GM12878 (cell line): Measurements from ENCODE around the gene LMO3. TPM values are rescaled to one million over a fixed set of nuclear protein-coding genes. Genes with fewer than 3 reads are reported as not detected.
A peak's percentile ranks its signal among the peaks of the same experiment; 100 is the strongest.

Experiments
- ATAC-seq: fragments of 200-7000 bp; cut with Tn5 transposase; 3 replicates; pipeline ENCODE4 v1.9.1; 2020; ENCODE audit warnings: mild to moderate bottlenecking, moderate library complexity
- BruUV-seq: library from RNA; stranded (reverse); fragments of 400-500 nt; replicated peaks from 2 replicates; lab custom pipeline; 2021; lab: Mats Ljungman, UMichigan
- CTCF ChIA-PET: fragments of 300-600 bp; sonication (Branson Sonifier 250); formaldehyde crosslinking; extraction: SDS; loops from one replicate; lab custom pipeline; 2021; ENCODE audit warnings: inconsistent platforms; lab: Yijun Ruan, JAX
- POLR2A ChIA-PET: fragments of 350-600 bp; formaldehyde crosslinking; extraction: SDS; loops from one replicate; lab custom pipeline; 2021; ENCODE audit warnings: inconsistent platforms; lab: Charles Lee
- RAD21 ChIA-PET: fragments of 300-600 bp; sonication (Branson Sonifier 250); formaldehyde crosslinking; loops from one replicate; lab custom pipeline; 2023; ENCODE audit warnings: antibody characterized with exemption; ENCODE audit not compliant: unreplicated experiment; lab: Charles Lee
- SMC1A ChIA-PET: fragments of 300-600 bp; sonication (Branson Sonifier 250); formaldehyde crosslinking; loops from one replicate; lab custom pipeline; 2023; ENCODE audit not compliant: unreplicated experiment, uncharacterized antibody; lab: Charles Lee
- DNase-seq: peaks from one replicate; pipeline ENCODE4 v3.0.0-alpha.2; 2011; ENCODE audit warnings: low read depth, low spot score
- FAIRE-seq: peaks from 3 replicates; lab custom pipeline; 2011; peaks lifted over from hg19 to GRCh38; lab: Jason Lieb, UNC
- H2AFZ ChIP-seq: 2 replicates; pipeline ENCODE4 v1.6.0; 2011; ENCODE audit warnings: low read depth, low read length, control low read depth; ENCODE audit not compliant: control insufficient read depth
- H3K27ac ChIP-seq: 2 replicates; pipeline ENCODE4 v1.5.1; 2011; ENCODE audit warnings: control low read depth; ENCODE audit not compliant: control insufficient read depth, insufficient read depth
- H3K27me3 ChIP-seq, 2 experiments: replicated peaks in 1 of 2; 2 replicates each; pipeline versions ENCODE4 v1.6.0 to v1.6.1; 2011; ENCODE audit warnings: low read length in 1 of 2; ENCODE audit not compliant: control insufficient read depth in 2 of 2, insufficient read depth in 2 of 2
- H3K36me3 ChIP-seq, 2 experiments: 2 replicates each; pipeline ENCODE4 v1.5.1; 2011; ENCODE audit warnings: low read length in 1 of 2; ENCODE audit not compliant: control insufficient read depth in 2 of 2, insufficient read depth in 2 of 2
- H3K4me1 ChIP-seq: 2 replicates; pipeline ENCODE4 v1.6.1; 2011; ENCODE audit warnings: mild to moderate bottlenecking, low read length, moderate library complexity, mixed read lengths; ENCODE audit not compliant: control insufficient read depth, insufficient read depth
- H3K4me2 ChIP-seq: 2 replicates; pipeline ENCODE4 v1.6.0; 2011; ENCODE audit warnings: control low read depth; ENCODE audit not compliant: control insufficient read depth, insufficient read depth
- H3K4me3 ChIP-seq: fragments of 200-600 bp; sonication (generic); 2 replicates; pipeline ENCODE4 v1.5.1; 2016
- H3K79me2 ChIP-seq: 2 replicates; pipeline ENCODE4 v1.6.0; 2011; ENCODE audit warnings: low read length; ENCODE audit not compliant: control insufficient read depth, insufficient read depth
- H3K9ac ChIP-seq: 2 replicates; pipeline ENCODE4 v1.8.0; 2011; ENCODE audit warnings: low read length, control low read depth, mixed read lengths; ENCODE audit not compliant: control insufficient read depth, insufficient read depth
- H3K9me3 ChIP-seq: replicated peaks from 3 replicates; pipeline ENCODE4 v1.5.1; 2011; ENCODE audit warnings: mild to moderate bottlenecking, low read length; ENCODE audit not compliant: control insufficient read depth, insufficient read depth
- H4K20me1 ChIP-seq: 2 replicates; pipeline ENCODE4 v1.6.0; 2011; ENCODE audit not compliant: control insufficient read depth, insufficient read depth
- BHLHE40 ChIP-seq, 2 experiments: fragments of 450-650 bp in 1 of 2; IDR thresholded peaks; 2 replicates each; pipeline ENCODE4 v1.6.1; 2011 to 2017; ENCODE audit warnings: low read depth in 2 of 2, borderline replicate concordance in 1 of 2, improper control_type of control experiment in 1 of 2, low read length in 1 of 2, mild to moderate bottlenecking in 1 of 2
- ETV6 ChIP-seq, 2 experiments: fragments of 450-650 bp in 1 of 2; IDR thresholded peaks in 1 of 2; conservative IDR thresholded peaks in 1 of 2; 2 replicates each; pipeline ENCODE4 v1.6.1; 2014; ENCODE audit warnings: antibody characterized with exemption in 1 of 2, borderline replicate concordance in 1 of 2, low read depth in 1 of 2, mild to moderate bottlenecking in 1 of 2, moderate library complexity in 1 of 2
- IKZF1 ChIP-seq: fragments of 450-650 bp; conservative IDR thresholded peaks from 2 replicates; pipeline ENCODE4 v1.6.1; 2017; ENCODE audit warnings: antibody characterized with exemption, mild to moderate bottlenecking
- KDM1A ChIP-seq: fragments of 200-600 bp; sonication (generic); IDR thresholded peaks from 2 replicates; pipeline ENCODE4 v1.6.1; 2016; ENCODE audit warnings: borderline replicate concordance
- MEF2B ChIP-seq: fragments of 450-650 bp; IDR thresholded peaks from 2 replicates; pipeline ENCODE4 v1.6.1; 2018; ENCODE audit warnings: mild to moderate bottlenecking, moderate library complexity; ENCODE audit not compliant: partially characterized antibody, poor library complexity, severe bottlenecking
- MLLT1 ChIP-seq: fragments of 450-650 bp; IDR thresholded peaks from 2 replicates; pipeline ENCODE4 v1.6.1; 2016; ENCODE audit warnings: mild to moderate bottlenecking
- NFYB ChIP-seq: IDR thresholded peaks from 2 replicates; pipeline ENCODE4 v1.6.1; 2011; ENCODE audit warnings: low read depth, mild to moderate bottlenecking, low read length, improper control_type of control experiment, moderate library complexity; ENCODE audit not compliant: insufficient read depth
- POLR2A ChIP-seq: IDR thresholded peaks from 2 replicates; pipeline ENCODE4 v1.6.1; 2011; ENCODE audit warnings: low read depth, mild to moderate bottlenecking, low read length
- POU2F2 ChIP-seq: IDR thresholded peaks from 3 replicates; pipeline ENCODE4 v1.6.1; 2011; ENCODE audit warnings: low read depth, mild to moderate bottlenecking, low read length, borderline replicate concordance
- WGBS: methylation state at CpG from one replicate; pipeline ENCODE4 v1.1.6; 2016; ENCODE audit warnings: low lambda C conversion rate; ENCODE audit not compliant: insufficient replicate concordance, insufficient coverage; ENCODE audit errors: missing lambda C conversion rate; 5-methylcytosine and 5-hydroxymethylcytosine counted together
- in situ Hi-C: fragments of 300-500 bp; cut with MboI; formaldehyde crosslinking; loops from 9 replicates; pipeline ENCODE4 v1.14.3; 2018; ENCODE audit warnings: mixed read lengths
- intact Hi-C: fragments of 100-400 bp; cut with micrococcal nuclease; formaldehyde crosslinking; loops from one replicate; pipeline ENCODE4 v1.14.2; 2022; ENCODE audit not compliant: unreplicated experiment
- polyA plus RNA-seq, 11 experiments: library from polyadenylated mRNA; depleted of rRNA in 4 of 11; unstranded in 6 of 11; stranded (reverse) in 5 of 11; fragments of >200 nt; fragmentation: Nextera tagmentation in 4 of 11; fragmentation: Illumina TruSeq in 1 of 11; extraction: Ambion mirVana in 4 of 11; extraction: Trizol in 1 of 11; gene quantifications; 1 replicate in 1 of 11; 2 replicates in 10 of 11; pipeline versions ENCODE4 v1.2.1 to v1.2.3, GENCODE V29; 2011 to 2016; ENCODE audit warnings: inconsistent platforms in 2 of 11, missing spikeins in 2 of 11, low read depth in 1 of 11
- total RNA-seq, 4 experiments: library from RNA; depleted of rRNA in 3 of 4; stranded (reverse); fragments of >200 nt in 3 of 4; fragmentation: Illumina TruSeq in 1 of 4; extraction: Trizol in 1 of 4; gene quantifications; 2 replicates each; pipeline versions ENCODE4 v1.2.1 to v1.2.3, GENCODE V29; 2013 to 2021

The LMO3 gene
- total and polyA plus RNA-seq, 10 of the 15 experiments (the other 5 are each of a cell fraction or from before 2014, with no cell fraction given): 1.6 to 13.5 (median 1.9) TPM

DNA sequence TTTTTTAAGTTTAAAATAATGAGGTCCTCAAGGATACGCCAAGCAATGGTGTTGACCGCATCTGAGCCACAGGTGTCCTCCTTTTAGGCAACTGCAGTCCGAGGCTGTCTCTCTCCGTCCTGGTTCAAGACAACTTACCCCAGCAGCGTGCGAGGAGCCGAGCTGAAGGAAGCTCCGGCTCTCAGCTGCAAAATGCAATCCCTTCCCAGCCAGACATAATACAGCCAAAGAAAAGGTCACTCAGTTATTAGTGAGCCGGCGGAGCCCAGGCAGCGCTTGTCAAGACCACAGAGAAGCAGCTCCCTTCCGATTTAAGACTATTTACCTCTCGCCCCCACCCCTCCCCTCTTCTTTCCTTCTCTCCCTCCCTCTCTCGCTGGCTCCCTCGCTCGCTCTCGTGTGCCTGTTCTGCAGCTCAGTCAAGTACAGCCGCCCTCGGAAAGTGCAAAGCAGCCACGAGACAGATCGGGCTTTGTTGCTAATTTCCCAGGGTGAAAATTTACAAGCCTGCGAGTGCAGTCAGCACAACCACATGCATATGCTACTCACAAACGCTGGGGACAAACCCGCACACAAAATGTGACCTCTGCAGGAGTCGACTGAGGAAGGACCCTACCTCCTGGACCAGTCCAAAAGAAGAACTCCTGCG lies 363 bp upstream of the LMO3 start:
- ChIA-PET CTCF (interaction anchor here (0.6 to 1.7 kb wide), 6 partner anchors 9 to 223 kb away, joined by 3 to 5 read pairs (median 3); no protein-coding TSS in a partner anchor), SMC1A (interaction anchor here (0.6 to 10.4 kb wide), 23 partner anchors 6 to 382 kb away, joined by 3 to 121 read pairs (median 3); no protein-coding TSS in a partner anchor), RAD21 (interaction anchor here (0.9 to 2.6 kb wide), 13 partner anchors 10 to 230 kb away, joined by 3 to 16 read pairs (median 3); no protein-coding TSS in a partner anchor), POLR2A (interaction anchor here (0.5 to 1.6 kb wide), 7 partner anchors 9 to 226 kb away, joined by 3 to 5 read pairs (median 3); no protein-coding TSS in a partner anchor)
- Histone ChIP-seq H3K4me3 (peak overlapping the region; percentile 34; the same call in 1 of the 2 replicates), H4K20me1 (no peaks in the 10 kb centered on the region), H2AFZ (peak overlapping the region; percentile 42), H3K27me3 (peaks cover 0 to 2% of the 10 kb centered on the region in 2 experiments; a peak in 2 of 4 replicates), H3K9me3 (no peaks in the 10 kb centered on the region), H3K36me3 (no peaks in the 10 kb centered on the region), H3K27ac (no peak overlapping the region), H3K79me2 (no peaks in the 10 kb centered on the region), H3K4me2 (peak overlapping the region; percentile 50), H3K9ac (no peak overlapping the region), H3K4me1 (peaks cover 4% of the 10 kb centered on the region; the same call in 1 of the 2 replicates)
- peak; percentile 40 for ATAC-seq
- no peak for DNase-seq
- TF ChIP-seq NFYB (no peak), MEF2B (peak; percentile 24), POLR2A (no peak), IKZF1 (0 out of 2 replicates have a peak, but pooled peaks have one; percentile 13), MLLT1 (peak; percentile 7; the same call in 1 of the 2 replicates), KDM1A (no peak), POU2F2 (no peak; the same call in 2 of the 3 replicates), ETV6 (conservative IDR thresholded peaks at IDR 0.05 in 1 of 2, IDR thresholded peaks at IDR 0.05 in 1 of 2; ENCODE audit: borderline replicate concordance in 1 of 2, low read depth in 1 of 2) (no peak), BHLHE40 (IDR thresholded peaks at IDR 0.05; ENCODE audit: borderline replicate concordance in 1 of 2, low read depth in 2 of 2, low read length in 1 of 2) (peak in 1 of 2 experiments; percentile 39; a peak in 2 of 4 replicates)
- no peak for FAIRE-seq
- WGBS: 5% methylated on average over 26 of the region's 26 CpGs
- in situ Hi-C loops: no loop called here
- BruUV-seq: no TSS peak
- intact Hi-C loops: no loop called here
